Fibroblast of skin of left biceps (primary cell): Measurements from ENCODE around the gene ABCD2.
"Not testable (repeated sequence)": the region's sequence is repeated elsewhere in the genome, so short reads cannot be mapped to it uniquely, and the experiment has no call there.

ENCODE experiments used
- DNase-seq, 2 experiments: peaks; one replicate each; pipeline ENCODE4 v3.0.0-alpha.2; 2013; ENCODE audit warnings: low read depth in 2 of 2

ABCD2 gene

DNA sequence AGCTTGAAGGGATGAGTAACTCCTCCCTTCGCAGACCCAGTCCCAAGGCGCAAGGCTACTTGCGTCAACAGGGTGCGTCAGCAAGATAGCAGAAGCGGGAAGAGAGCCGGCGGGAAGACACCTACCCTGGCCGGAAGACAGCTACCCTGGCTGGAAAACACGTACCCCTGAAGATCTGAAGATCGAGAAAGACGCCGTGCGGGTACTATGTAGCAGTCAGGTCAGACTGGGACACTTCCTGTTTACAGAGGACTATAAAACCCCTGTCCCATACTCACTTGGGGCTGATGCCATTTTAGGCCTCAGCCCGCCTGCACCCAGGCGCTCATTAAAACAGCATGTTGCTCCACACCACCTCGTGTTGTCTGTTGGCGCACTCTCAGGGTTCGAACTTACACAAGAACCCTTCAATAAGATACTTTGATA is 80.9 kb downstream of the ABCD2 start:
- no peak for DNase-seq

DNA sequence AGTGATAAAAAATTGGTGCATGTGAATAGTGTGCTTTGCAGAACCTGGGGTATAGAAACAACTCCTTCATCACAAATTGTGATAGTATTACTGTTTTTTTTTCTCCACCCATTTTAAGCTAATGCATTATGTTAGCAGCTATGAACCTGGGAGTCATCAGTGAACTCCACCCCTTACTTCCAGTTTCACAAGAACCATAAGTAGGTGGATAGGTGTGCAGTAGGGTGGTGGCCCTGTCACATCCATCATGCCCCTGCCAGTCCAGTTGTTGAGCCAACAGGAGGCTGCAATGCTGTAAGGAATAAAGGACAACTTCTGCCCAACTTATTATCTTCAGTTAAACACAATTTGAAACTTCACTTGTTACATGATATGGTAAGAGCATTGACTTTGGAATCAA is 85.7 kb downstream of the ABCD2 start:
- no peak for DNase-seq

DNA sequence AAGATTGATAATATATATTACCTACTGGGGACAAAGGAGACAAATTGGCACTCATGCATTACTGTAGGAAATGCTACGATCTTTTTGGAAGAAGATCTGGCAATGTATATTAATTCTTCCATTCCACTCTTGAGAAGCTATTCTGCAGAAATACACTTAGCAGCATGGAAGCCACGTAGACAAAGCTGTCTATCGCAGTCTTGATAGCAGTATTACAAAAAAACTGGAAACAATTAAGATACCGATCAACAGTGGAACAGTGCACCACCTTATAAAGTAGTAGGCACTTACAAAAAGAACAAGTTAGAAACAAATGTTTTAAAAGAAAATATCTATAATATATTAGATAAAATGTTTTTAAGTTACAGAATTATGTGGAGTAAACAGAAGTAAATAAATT is 87.2 kb downstream of the ABCD2 start:
- no peak for DNase-seq

DNA sequence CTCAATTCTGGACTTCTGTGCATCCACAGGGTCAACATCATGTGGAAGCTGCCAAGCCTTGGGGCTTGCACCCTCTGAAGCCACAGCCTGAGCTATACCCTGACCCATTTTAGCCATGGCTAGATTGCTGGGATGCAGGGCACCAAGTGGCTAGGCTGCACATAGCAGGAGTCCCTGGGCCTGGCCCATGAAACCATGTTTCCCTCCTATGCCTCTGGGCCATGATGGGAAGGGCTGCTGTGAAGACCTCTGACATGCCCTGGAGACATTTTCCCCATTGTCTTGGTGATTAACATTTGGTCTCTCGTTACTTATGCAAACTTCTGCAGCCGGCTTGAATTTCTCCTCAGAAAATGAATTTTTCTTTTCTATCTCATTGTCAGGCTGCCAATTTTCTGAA is 92.6 kb downstream of the ABCD2 start:
- no peak for DNase-seq

DNA sequence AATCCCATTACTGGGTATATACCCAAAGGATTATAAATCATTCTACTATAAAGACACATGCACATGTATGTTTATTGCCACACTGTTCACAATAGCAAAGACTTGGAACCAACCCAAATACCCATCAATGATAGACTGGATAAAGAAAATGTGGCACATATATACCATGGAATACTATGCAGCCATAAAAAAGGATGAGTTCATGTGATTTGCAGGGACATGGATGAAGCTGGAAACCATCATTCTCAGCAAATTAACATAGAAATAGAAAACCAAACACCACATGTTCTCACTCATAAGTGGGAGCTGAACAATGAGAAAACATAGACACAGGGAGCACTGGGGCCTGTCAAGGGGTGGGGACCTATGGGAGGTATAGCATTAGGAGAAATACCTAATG is 97.4 kb downstream of the ABCD2 start:
- DNase-seq: not testable (repeated sequence)

DNA sequence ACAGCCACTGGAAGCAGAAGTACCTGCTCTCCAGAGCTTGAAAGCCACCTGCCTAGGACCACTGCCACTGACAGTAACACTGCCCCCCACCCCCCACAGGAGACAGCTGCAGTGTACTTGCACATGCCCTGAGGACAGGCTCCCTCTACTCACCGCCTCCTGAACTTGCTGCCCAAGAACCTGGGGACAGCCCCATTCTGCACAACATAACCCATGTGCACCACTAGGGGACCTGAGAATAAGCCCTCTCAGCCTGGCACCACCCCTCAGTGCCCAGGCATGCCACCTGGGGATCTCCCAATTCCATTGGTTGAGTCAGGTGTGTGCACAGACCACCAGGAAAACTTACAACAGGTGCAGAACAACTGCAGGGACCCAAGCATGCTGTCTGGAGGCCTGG is 109.6 kb downstream of the ABCD2 start:
- no peak for DNase-seq

DNA sequence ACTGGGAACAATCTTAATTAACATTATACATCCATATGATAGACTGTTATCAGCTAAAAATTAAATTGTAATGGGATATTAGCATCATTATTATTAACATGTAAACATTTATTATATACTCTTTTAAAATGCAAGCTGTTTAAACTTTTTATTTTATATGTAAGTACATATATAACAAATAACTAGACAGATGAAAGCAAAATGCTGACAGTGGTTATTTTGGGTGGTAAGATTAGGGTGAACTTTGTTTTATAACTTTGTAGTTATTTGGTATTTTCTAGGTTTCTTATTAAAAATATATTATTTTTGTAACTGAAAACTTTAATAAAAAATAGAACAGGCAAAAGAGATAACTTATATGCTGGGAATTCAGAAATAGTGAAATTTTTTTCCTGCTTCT is 114.0 kb downstream of the ABCD2 start:
- DNase-seq: no peak

DNA sequence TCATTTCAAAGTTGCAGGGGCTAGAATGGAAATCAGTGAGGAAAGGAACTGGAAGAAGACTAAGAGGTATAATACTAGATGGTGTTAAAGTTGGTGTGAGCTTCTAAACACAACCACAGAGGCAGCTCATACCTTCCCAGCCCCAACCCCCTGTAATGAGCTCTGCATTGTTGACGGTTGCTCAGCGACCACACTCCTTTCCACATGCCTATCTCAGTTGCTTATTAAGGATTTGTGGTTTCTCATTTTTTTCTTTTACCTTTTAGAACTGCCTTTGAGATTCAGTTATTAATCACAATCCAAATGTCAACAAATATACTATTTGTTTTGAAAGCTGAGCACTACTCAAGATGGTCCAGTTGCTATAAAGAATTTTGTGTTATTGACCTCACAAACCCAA is 114.6 kb downstream of the ABCD2 start:
- no peak for DNase-seq

DNA sequence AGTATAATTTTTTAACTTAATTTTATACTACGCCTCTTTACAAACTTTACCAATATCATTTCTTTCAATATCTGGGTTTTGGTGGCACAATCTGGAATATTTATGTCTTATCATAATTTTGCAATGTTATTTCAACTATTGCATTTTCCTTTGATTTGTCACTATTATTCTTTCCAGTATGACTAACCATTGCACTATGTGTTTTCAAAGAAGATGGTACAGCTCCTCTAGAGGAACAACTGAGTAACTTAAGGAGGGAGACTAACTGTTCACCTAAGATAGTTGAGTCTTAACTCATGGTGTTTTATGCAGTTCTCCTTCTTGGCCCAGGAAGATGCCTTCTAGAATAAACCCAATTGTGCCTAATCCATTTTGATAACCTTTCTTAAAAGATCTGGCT is 116.2 kb downstream of the ABCD2 start:
- DNase-seq: no peak

DNA sequence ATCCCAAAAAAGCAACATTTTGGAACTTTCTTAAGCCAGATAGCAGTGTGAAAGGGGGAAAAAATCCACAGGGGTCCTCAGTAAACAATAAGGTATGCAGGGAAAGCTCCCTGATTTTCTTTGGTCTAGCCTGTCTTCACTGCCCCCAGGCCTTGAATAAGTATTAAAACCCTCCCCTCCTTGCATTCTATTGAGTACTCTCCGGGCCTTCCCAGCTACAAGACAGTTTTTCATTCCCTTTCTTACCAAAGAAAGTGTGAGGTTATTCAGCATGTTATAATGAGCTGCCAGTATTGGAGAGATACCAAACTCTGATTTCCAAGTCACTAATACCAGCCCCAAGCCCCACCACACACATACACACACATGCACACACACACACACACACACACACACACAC is 116.9 kb downstream of the ABCD2 start:
- DNase-seq: no peak
